ENCODE data around the gene KIR2DL3.
"Not testable (repeated sequence)": the region's sequence is repeated elsewhere in the genome, so short reads cannot be mapped to it uniquely, and the experiment has no call there.

GRCh38 chr19:54788154-54788553 lies 49.8 kb downstream of the KIR2DL3 start:
- TF ChIP-seq MAFK (IDR thresholded peaks at IDR 0.05; ENCODE audit: low read depth, low read length); CTCF (conservative IDR thresholded peaks at IDR 0.05; ENCODE audit: low read depth, low read length); CEBPB (IDR thresholded peaks at IDR 0.05; ENCODE audit: low read depth, low read length); CHD1 (IDR thresholded peaks at IDR 0.05; ENCODE audit: low read depth, low read length); BHLHE40 (IDR thresholded peaks at IDR 0.05; ENCODE audit: low read depth, low read length); USF2 (IDR thresholded peaks at IDR 0.05; ENCODE audit: low read depth, low read length); POLR2A (IDR thresholded peaks at IDR 0.05; ENCODE audit: low read depth, low read length); ELK1 (IDR thresholded peaks at IDR 0.05; ENCODE audit: borderline replicate concordance, low read depth, low read length); RAD21 (IDR thresholded peaks at IDR 0.05; ENCODE audit: low read length): not testable (repeated sequence)
